HG02840 (cell line): ENCODE data around the gene SYS1.

Source experiments
- ATAC-seq: cut with Tn5 transposase; IDR thresholded peaks from one replicate; pipeline ENCODE4 v1.9.1; 2021; ENCODE audit warnings: mild to moderate bottlenecking, moderate library complexity, moderate number of reproducible peaks; ENCODE audit not compliant: unreplicated experiment, low FRiP score

The SYS1 gene

GRCh38 chr20:45354423-45355208 lies 8.3 kb upstream of the SYS1 start:
- ATAC-seq: no peak

GRCh38 chr20:45355209-45356084 lies 7.5 kb upstream of the SYS1 start:
- ATAC-seq: no peak

GRCh38 chr20:45358282-45359068 lies 4.5 kb upstream of the SYS1 start:
- no peak for ATAC-seq

GRCh38 chr20:45359069-45359405 lies 3.9 kb upstream of the SYS1 start:
- ATAC-seq: no peak

GRCh38 chr20:45359406-45360148 lies 3.4 kb upstream of the SYS1 start:
- ATAC-seq: no peak

GRCh38 chr20:45361793-45362192 lies 1.2 kb upstream of the SYS1 start:
- ATAC-seq: no peak

GRCh38 chr20:45363611-45364492 lies 896 bp downstream of the SYS1 start:
- ATAC-seq: no peak

GRCh38 chr20:45365444-45365970 lies 2.6 kb downstream of the SYS1 start:
- no peak for ATAC-seq

GRCh38 chr20:45366192-45366591 lies 3.2 kb downstream of the SYS1 start:
- ATAC-seq: no peak

- no peak for ATAC-seq
Measured at GRCh38 chr20:45366631-45367030, 3.7 kb downstream of the SYS1 start.

- ATAC-seq: no peak
Measured at GRCh38 chr20:45367126-45367525, 4.2 kb downstream of the SYS1 start.

- ATAC-seq: peak; percentile 83
Measured at GRCh38 chr20:45368221-45368980, 5.4 kb downstream of the SYS1 start.

GRCh38 chr20:45370571-45371160 lies 7.7 kb downstream of the SYS1 start:
- ATAC-seq: no peak

GRCh38 chr20:45372241-45372640 lies 9.3 kb downstream of the SYS1 start:
- ATAC-seq: no peak

GRCh38 chr20:45372646-45373352 lies 9.8 kb downstream of the SYS1 start:
- ATAC-seq: no peak

GRCh38 chr20:45373353-45374100 lies 10.6 kb downstream of the SYS1 start:
- ATAC-seq: peak; percentile 56

- no peak for ATAC-seq
Measured at GRCh38 chr20:45374101-45374467, 11.1 kb downstream of the SYS1 start.
